Measurements from ENCODE around the gene VEGFB. TPM values are rescaled to one million over a fixed set of nuclear protein-coding genes. Genes with fewer than 3 reads are reported as not detected.

VEGFB gene
- 9.3 and 11.2 TPM in 2 replicates for polyA plus RNA-seq

DNA sequence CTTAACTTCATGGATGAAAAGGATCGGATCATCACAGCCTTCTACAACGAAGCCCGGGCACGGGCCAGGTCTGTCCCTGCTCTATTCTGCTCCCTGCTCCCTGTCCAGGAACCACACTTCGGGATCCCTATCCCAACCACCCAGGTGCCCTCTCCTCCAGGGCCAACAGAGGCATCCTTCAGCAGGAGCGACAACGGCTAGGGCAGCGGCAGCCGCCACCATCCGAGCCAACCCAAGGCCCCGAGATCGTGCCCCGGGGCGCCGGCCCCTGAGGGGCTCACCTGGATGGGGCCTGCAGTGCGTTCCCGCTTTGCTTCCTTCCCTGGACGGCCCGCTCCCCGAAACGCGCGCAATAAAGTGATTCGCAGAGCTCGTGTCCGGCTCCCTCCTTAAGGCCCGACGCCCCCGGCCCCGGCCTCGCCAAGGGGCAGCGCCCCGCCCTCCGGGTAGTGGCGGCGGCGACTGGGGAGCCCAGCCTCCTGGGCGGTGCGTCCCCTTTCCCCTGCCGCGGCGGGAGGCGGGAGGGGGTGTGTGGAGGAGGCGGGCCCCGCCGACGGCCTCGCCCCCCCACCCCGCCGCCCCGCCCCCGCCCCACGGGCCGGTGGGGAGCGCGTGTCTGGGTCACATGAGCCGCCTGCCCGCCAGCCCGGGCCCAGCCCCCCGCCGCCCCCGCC is at the start of gene VEGFB:
TSS of gene VEGFB (plus strand) at position 672 of the 674 bp plus-strand sequence. CDS start 250 bp downstream, outside the sequence.

GRCh38 chr11:64185693-64186491 is 48.5 kb upstream of the VEGFB start, which contains the start of gene STIP1:
Gene STIP1 (plus strand): TSS chr11:64186171. CDS start chr11:64186262, 91 bp downstream.

GRCh38 chr11:64206457-64207255 is 27.7 kb upstream of the VEGFB start, which contains the start of gene FERMT3:
Gene FERMT3 (plus strand): TSS chr11:64206721. CDS start chr11:64207365, 644 bp downstream.

DNA sequence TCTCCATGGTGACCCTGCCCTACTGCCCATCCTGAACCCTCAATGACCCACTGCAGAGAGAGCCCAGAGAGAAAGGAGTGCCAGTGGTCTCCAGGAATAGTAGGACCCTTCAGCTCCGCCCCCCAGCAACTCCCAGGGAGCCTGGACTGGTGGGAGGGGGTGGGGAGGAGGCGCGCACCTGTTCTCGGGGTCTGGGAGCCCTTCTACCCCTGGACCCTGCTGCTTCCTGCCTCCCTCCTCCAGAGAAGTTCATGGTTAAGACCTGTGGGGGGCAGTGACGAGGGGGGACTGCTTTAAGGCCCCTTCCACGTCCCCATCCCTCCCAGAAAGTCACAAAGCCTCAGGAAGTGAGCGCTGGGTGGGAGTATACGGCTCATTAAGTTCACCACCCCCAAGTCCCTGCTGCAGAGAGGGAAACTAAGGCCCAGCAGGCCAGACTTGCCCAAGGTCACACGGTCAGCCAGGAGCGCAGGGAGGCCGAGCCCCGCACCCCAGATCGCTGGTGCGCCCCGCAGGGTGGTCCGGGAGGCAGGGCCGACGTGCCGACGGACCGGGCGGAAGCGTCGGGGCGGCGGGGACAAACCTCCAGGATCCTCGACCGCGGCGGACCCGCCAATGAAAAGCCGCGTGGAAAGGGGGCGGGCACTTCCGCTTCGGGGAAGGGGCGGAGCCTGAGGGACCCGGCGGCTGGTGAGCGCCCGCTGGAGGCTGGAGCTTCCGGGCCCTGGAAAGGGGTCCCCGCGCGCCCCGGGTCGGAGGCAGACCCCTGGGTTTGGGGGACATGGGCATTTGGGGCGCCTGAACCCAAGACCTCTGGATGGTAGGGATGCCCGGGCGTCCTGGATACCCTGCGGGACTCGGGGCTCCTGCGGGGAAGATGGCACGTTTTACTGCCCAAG is 8.5 kb upstream of the VEGFB start, which contains the start of the genes NUDT22 and TRPT1:
TSS of gene NUDT22 (plus strand) at position 667 of the 899 bp plus-strand sequence. CDS start 379 bp downstream, outside the sequence.
TSS of gene TRPT1 (minus strand) at position 579 of the 899 bp plus-strand sequence. CDS start at position 253, 326 bp downstream.

DNA sequence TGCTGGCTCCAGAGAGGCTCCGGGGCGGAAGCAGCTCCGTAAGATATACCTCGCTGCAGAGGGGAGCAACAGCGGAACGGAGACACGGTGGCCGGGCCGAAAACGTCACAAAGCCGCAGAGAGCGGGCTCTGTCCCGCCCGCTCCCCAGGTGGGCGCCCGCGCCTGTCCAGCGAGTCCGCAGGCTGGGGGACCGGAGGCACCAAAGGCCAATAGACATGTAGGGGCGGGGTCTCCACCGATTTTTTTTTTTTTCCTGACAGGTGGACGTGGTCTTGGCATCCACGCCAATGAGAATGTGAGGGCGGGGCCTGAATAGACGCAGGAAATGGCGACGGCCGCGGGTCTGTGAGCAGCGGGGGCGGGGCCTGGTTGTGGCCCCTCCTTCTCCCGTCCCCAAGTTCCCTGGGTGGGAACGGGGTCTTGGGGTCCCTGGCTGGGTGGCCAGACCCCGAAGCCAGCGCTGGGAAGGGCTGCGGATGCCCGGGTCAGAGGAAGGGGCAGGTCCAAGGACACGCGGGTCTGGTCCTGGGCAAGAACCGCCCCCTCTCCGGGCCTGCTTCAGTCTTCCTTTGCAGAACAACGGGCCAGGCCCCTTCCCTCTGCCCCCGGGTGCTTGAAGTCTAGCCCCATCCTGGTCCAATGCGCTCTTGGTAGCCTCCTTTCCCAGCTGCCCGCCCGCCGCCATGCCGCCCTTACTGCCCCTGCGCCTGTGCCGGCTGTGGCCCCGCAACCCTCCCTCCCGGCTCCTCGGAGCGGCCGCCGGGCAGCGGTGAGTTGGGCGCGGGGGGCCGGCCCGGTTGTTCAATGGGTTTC is 4.0 kb upstream of the VEGFB start, which contains the start of gene DNAJC4:
TSS of gene DNAJC4 (plus strand) at position 378 of the 814 bp plus-strand sequence. CDS start at position 685, 307 bp downstream.

GRCh38 chr11:64240435-64241240 is 6.3 kb downstream of the VEGFB start, which contains the start of gene FKBP2:
Gene FKBP2 (plus strand): TSS chr11:64241095. CDS start chr11:64242388, 1,293 bp downstream.

GRCh38 chr11:64246871-64247728 is 12.7 kb downstream of the VEGFB start, which contains the start of gene PPP1R14B:
Gene PPP1R14B (minus strand): TSS chr11:64246943. CDS start chr11:64246673, 270 bp downstream.

DNA sequence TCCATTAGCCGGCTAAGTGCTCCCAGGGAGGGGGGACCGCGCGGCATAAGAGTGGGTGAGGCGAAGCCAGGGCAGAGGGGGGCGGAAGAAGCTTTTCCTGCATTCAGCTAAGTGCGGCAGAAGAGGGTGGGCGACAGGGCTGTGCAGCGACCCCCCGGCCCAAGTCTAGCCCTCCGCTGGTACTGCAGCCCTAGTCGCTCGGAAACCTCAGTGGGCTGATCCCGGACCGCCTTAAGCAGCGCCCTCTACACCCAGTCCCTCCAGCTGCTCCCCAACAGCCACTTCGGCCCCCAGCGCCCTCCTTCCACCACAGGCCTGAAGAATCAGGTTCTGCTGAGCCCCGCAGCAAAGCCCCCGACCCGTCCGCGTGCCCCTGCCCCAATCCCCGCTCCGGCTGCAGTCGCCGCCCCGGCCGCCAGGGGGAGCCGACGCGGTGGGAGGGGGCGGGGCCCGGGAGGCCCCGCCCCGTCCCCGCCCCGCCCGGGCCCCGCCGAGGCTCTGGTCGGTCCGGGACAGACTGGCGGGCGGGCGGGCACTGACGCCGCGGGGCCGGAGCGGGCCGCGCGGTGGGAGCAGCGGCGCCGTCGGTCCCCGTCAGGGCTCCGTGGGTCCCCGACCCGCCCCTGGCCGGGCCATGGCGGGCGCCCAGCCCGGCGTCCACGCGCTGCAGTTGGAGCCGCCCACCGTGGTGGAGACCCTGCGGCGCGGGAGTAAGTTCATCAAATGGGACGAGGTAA is 16.8 kb downstream of the VEGFB start, which contains the start of gene PLCB3:
TSS of gene PLCB3 (plus strand) at position 515 of the 737 bp plus-strand sequence. CDS start at position 635, 120 bp downstream.

GRCh38 chr11:64284048-64284961 is 49.9 kb downstream of the VEGFB start, which contains the start of gene BAD:
Gene BAD (minus strand): TSS chr11:64284665. CDS start chr11:64284368, 297 bp downstream.

GRCh38 chr11:64284962-64285884 is 50.8 kb downstream of the VEGFB start, which contains the start of gene GPR137:
Gene GPR137 (plus strand): TSS chr11:64285848. CDS start chr11:64286525, 677 bp downstream.

